ENCODE measurements around the gene OLFML2B.

The OLFML2B gene

DNA sequence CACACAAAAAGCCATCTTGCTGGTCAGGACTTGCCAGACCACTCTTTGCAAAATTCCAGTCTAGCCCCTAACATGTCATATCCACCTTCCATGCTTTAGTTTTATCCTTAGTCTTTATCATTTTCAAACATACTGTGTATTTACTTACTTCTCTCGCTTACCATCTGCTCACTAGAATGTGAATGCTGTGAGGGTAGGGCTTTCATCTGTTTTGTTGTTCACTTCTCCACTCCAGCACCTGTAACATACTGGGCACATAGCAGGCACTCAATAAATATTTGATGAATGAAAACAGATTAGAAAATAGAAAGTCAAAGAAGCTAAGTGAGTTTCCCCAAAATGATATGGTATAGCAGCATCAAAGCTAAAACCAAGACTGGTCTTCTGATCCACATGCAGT, 79.9 kb downstream of the OLFML2B start:
- CTCF ChIA-PET: no interaction called here
- DNase-seq (ENCODE audit: extremely low spot score): no peak
- POLR2A ChIA-PET: no interaction called here
- TF ChIP-seq SP1 (IDR thresholded peaks at IDR 0.05) (no peak), HDGF (IDR thresholded peaks at IDR 0.05; ENCODE audit: borderline replicate concordance) (no peak), ELF4 (IDR thresholded peaks at IDR 0.05) (no peak), LEF1 (IDR thresholded peaks at IDR 0.05; ENCODE audit: borderline replicate concordance) (no peak), FOXK2 (IDR thresholded peaks at IDR 0.05) (no peak)

DNA sequence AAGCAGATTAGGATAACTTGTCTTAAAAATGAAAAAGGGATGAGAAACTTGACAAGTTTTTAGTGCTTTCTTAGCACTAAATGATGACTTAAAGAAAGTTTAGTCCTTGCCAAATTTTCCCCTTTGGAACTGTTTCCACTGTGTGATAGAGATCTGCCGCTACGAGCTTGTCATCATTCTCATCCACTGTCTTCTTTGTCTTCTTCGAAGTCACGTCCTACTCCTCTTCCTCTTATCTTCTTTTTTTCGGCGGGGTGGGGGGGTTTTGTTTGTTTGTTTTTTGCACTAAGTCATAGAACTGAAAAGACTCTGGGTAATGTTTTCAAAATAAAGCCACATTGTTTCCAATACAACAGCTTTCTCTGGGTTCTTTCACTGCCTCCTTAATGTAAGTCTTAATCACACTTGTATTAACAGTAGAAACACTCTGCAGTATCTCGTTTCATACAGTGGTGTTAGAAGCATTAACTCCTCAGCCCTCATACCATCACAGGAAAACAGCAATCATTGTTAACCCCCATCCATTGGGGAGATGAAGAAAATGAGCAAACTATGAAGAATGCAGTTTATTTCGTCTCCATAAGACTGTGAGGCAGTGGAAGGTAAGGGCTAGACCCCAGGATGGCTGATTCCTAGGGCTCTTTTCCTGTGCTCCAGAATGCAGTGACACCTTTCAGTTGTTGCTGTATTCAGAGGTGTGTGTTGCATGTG, 81.8 kb downstream of the OLFML2B start:
- CTCF ChIA-PET: no interaction called here
- POLR2A ChIA-PET: no interaction called here
- TF ChIP-seq ZNF384 (IDR thresholded peaks at IDR 0.05): no peak
- no peak for TF ChIP-seq FOXA1 (IDR thresholded peaks at IDR 0.05)
- no peak for TF ChIP-seq BHLHE40 (IDR thresholded peaks at IDR 0.05; ENCODE audit: borderline replicate concordance)
- TF ChIP-seq HDGF (IDR thresholded peaks at IDR 0.05; ENCODE audit: borderline replicate concordance): no peak
- TF ChIP-seq ELF4 (IDR thresholded peaks at IDR 0.05): no peak
- TF ChIP-seq, protein P1, sequence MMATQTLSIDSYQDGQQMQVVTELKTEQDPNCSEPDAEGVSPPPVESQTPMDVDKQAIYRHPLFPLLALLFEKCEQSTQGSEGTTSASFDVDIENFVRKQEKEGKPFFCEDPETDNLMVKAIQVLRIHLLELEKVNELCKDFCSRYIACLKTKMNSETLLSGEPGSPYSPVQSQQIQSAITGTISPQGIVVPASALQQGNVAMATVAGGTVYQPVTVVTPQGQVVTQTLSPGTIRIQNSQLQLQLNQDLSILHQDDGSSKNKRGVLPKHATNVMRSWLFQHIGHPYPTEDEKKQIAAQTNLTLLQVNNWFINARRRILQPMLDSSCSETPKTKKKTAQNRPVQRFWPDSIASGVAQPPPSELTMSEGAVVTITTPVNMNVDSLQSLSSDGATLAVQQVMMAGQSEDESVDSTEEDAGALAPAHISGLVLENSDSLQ (IDR thresholded peaks at IDR 0.05): no peak
- no peak for TF ChIP-seq ARNT (IDR thresholded peaks at IDR 0.05)
- TF ChIP-seq FOXM1 (IDR thresholded peaks at IDR 0.05; ENCODE audit: borderline replicate concordance): no peak
- TF ChIP-seq TARDBP (IDR thresholded peaks at IDR 0.05): no peak
- no peak for TF ChIP-seq FOXK2 (IDR thresholded peaks at IDR 0.05)
- no peak for TF ChIP-seq NFRKB (IDR thresholded peaks at IDR 0.05)
- TF ChIP-seq L3MBTL2 (conservative IDR thresholded peaks at IDR 0.05): no peak
- TF ChIP-seq CTBP1 (IDR thresholded peaks at IDR 0.05; ENCODE audit: borderline replicate concordance): no peak
- no peak for TF ChIP-seq LEF1 (IDR thresholded peaks at IDR 0.05; ENCODE audit: borderline replicate concordance)
- no peak for TF ChIP-seq SUZ12 (IDR thresholded peaks at IDR 0.05)
- no peak for TF ChIP-seq SP1 (IDR thresholded peaks at IDR 0.05)
- DNase-seq (ENCODE audit: extremely low spot score): no peak

DNA sequence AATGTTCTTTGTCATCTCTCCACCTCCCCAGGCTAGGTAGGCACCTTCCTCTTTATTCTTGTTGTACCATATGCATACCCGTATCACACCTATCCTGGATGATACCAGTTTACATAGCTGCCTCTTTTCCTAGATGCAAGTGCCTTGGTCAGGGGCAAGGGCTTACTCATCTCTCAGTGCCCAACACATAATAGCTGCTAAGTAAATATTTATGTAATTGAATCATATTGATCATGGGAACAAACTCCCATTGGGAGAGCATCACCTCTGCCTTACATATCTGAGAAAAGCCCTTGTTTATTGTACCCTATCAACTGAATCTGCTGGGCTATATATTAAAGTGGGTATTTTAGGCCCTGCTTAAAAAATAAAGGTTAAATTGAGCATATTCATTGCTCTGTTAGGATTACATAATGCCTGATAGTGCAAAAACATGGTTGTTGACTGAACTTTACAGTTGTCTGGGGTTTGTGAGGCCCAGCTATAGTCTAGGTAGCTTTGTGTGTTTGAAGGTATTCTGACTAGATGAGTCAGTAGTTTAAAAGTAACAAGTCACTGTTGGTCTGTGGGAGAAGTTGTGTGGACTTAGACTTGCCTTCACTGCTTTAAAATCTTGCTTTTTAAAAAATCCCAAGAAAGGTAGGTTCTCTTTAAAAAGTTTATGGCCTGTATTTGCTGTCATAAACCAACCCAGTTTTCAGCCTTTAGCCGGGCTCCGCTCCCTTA, 82.6 kb downstream of the OLFML2B start:
- TF ChIP-seq HDGF (IDR thresholded peaks at IDR 0.05; ENCODE audit: borderline replicate concordance): no peak
- no peak for TF ChIP-seq FOXK2 (IDR thresholded peaks at IDR 0.05)
- TF ChIP-seq, protein P1 (IDR thresholded peaks at IDR 0.05): no peak
- TF ChIP-seq ZNF384 (IDR thresholded peaks at IDR 0.05): no peak
- no peak for TF ChIP-seq L3MBTL2 (conservative IDR thresholded peaks at IDR 0.05)
- no peak for TF ChIP-seq FOXM1 (IDR thresholded peaks at IDR 0.05; ENCODE audit: borderline replicate concordance)
- TF ChIP-seq ELF4 (IDR thresholded peaks at IDR 0.05): no peak
- ChIA-PET POLR2A (no interaction called here), CTCF (no interaction called here)
- DNase-seq (ENCODE audit: extremely low spot score): no peak

DNA sequence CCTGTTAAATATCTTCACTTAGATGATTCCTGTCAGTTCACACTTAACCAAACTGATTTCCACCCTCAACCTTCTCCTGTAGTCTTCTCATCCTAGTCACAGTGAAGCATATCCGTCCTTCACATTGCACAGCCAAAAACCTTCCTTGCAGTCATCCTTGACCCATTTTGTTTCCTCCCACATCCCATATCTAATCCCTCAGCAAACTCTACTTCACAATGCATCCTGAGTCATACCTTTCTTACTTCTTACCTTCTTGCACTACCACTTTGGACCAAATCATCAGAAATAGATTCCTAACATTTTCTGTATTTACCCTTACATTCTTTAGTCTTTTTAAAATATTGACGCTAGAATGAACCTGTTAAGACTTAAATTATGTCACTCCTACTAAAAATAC, 86.9 kb downstream of the OLFML2B start:
- DNase-seq (ENCODE audit: extremely low spot score): no peak
- ChIA-PET POLR2A (no interaction called here), CTCF (no interaction called here)
- TF ChIP-seq SP1 (IDR thresholded peaks at IDR 0.05): no peak
- TF ChIP-seq LEF1 (IDR thresholded peaks at IDR 0.05; ENCODE audit: borderline replicate concordance): no peak
- TF ChIP-seq ARNT (IDR thresholded peaks at IDR 0.05): no peak
- TF ChIP-seq L3MBTL2 (conservative IDR thresholded peaks at IDR 0.05): no peak
- TF ChIP-seq SUZ12 (IDR thresholded peaks at IDR 0.05): no peak
- no peak for TF ChIP-seq TARDBP (IDR thresholded peaks at IDR 0.05)
- no peak for TF ChIP-seq FOXK2 (IDR thresholded peaks at IDR 0.05)
- no peak for TF ChIP-seq ELF4 (IDR thresholded peaks at IDR 0.05)
- no peak for TF ChIP-seq NFRKB (IDR thresholded peaks at IDR 0.05)
- TF ChIP-seq, protein P1 (IDR thresholded peaks at IDR 0.05): no peak
- no peak for TF ChIP-seq FOXA1 (IDR thresholded peaks at IDR 0.05)

DNA sequence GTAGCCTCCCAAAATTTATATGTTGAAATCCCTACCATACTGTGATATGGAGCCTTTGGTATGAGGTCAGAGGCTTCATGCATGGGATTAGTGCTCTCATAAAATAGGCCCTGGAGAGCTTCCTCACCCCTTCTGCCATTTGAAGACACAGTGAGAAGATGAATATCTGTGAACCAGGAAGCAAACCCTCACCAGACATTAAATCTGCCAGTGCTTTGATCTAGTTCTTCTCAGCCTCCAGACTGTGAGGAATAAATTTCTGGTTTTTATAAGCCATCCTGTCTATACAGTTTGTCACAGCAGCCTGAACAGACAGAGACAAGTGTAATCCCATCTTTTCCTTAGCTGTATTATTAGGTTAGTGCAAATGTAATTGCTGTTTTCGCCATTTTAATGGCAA, 88.4 kb downstream of the OLFML2B start:
- DNase-seq (ENCODE audit: extremely low spot score): no peak
- no peak for TF ChIP-seq ZNF384 (IDR thresholded peaks at IDR 0.05)
- TF ChIP-seq ARNT (IDR thresholded peaks at IDR 0.05): no peak
- no peak for TF ChIP-seq LEF1 (IDR thresholded peaks at IDR 0.05; ENCODE audit: borderline replicate concordance)
- TF ChIP-seq HDGF (IDR thresholded peaks at IDR 0.05; ENCODE audit: borderline replicate concordance): no peak
- TF ChIP-seq, protein P1 (IDR thresholded peaks at IDR 0.05): no peak
- TF ChIP-seq NFRKB (IDR thresholded peaks at IDR 0.05): no peak
- ChIA-PET POLR2A (no interaction called here), CTCF (no interaction called here)

Data from HEK293T (cell line).